ENCODE measurements around the gene BRIP1.

DNA sequence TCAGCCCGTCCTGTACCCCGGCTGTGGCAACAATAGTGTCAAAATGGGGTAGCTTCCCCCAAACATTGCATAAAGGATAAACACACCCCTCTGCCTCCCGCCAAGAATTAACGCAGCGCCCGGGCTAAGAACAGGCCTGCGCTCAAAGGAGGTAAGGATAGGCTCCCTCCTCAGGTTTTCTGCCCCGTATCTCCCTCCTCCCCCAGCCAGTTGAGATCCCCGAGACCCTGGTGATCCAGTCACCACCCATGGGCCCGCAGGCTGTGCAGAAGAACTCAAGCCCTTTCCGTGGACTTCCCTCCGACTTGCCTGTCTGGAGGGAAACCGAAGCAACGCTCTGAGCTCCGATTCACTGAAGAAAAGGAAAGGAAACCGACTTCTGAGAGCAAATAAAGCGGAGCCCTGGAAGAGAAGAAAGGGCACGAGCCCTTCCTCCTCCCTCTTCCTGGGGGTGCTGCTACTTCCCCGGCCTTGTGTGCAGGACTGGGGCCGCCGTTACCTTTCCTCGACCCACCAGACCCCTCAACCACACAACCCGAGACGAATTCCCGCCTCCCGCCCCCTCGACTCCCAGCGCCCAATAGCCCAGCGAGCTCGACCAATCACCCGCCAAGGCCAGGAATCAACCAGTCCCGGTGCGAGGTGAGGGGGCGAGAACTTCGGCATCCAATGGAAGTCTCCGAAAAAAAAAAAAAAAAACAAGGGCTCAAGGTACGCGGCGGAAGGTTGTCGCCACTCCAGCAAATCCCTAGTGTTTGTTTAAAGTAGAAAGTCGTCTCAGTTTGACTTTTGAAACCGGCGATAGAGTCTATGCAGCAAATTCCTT, at the start of gene BRIP1:
- TF ChIP-seq, protein P1, sequence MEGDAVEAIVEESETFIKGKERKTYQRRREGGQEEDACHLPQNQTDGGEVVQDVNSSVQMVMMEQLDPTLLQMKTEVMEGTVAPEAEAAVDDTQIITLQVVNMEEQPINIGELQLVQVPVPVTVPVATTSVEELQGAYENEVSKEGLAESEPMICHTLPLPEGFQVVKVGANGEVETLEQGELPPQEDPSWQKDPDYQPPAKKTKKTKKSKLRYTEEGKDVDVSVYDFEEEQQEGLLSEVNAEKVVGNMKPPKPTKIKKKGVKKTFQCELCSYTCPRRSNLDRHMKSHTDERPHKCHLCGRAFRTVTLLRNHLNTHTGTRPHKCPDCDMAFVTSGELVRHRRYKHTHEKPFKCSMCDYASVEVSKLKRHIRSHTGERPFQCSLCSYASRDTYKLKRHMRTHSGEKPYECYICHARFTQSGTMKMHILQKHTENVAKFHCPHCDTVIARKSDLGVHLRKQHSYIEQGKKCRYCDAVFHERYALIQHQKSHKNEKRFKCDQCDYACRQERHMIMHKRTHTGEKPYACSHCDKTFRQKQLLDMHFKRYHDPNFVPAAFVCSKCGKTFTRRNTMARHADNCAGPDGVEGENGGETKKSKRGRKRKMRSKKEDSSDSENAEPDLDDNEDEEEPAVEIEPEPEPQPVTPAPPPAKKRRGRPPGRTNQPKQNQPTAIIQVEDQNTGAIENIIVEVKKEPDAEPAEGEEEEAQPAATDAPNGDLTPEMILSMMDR (IDR thresholded peaks at IDR 0.05): peak in 1 of 3 experiments; percentile 3
- TF ChIP-seq POLR2A (IDR thresholded peaks at IDR 0.05; ENCODE audit: low read depth) (no peak), EP300 (IDR thresholded peaks at IDR 0.05) (no peak)
